CD4-positive, alpha-beta T cell treated with Interleukin-12 subunit alpha and Interleukin-12 subunit beta, for 1 hour (primary cell): ENCODE results near the gene FAM135A.
"Not testable (repeated sequence)": the region's sequence is repeated elsewhere in the genome, so short reads cannot be mapped to it uniquely, and the experiment has no call there.

Source experiments
- DNase-seq: peaks from one replicate; pipeline ENCODE4 v3.0.0-alpha.2; 2020

Gene FAM135A

GRCh38 chr6:70470016-70470415 lies 56.7 kb downstream of the FAM135A start:
- no peak for DNase-seq

- DNase-seq = not testable (repeated sequence)
Measured at GRCh38 chr6:70470510-70470909, 57.2 kb downstream of the FAM135A start.

- DNase-seq = no peak
Measured at GRCh38 chr6:70474751-70475150, 61.4 kb downstream of the FAM135A start.

GRCh38 chr6:70479236-70479635 lies 65.9 kb downstream of the FAM135A start:
- no peak for DNase-seq

- not testable (repeated sequence) for DNase-seq
Measured at GRCh38 chr6:70486638-70487037, 73.3 kb downstream of the FAM135A start.

- no peak for DNase-seq
Measured at GRCh38 chr6:70489364-70489763, 76.1 kb downstream of the FAM135A start.

GRCh38 chr6:70494833-70495232 lies 81.5 kb downstream of the FAM135A start:
- no peak for DNase-seq

GRCh38 chr6:70495790-70496189 lies 82.5 kb downstream of the FAM135A start:
- DNase-seq = not testable (repeated sequence)

GRCh38 chr6:70502484-70502883 lies 89.2 kb downstream of the FAM135A start:
- no peak for DNase-seq

GRCh38 chr6:70503813-70504465 lies 90.6 kb downstream of the FAM135A start:
- no peak for DNase-seq

GRCh38 chr6:70506321-70506720 lies 93.0 kb downstream of the FAM135A start:
- no peak for DNase-seq

GRCh38 chr6:70507161-70507560 lies 93.9 kb downstream of the FAM135A start:
- DNase-seq = no peak

GRCh38 chr6:70508953-70509352 lies 95.6 kb downstream of the FAM135A start:
- DNase-seq = no peak

- DNase-seq = no peak
Measured at GRCh38 chr6:70510600-70510999, 97.3 kb downstream of the FAM135A start.

- no peak for DNase-seq
Measured at GRCh38 chr6:70518723-70519122, 105.4 kb downstream of the FAM135A start.

- peak; percentile 32 for DNase-seq
Measured at GRCh38 chr6:70520575-70520974, 107.3 kb downstream of the FAM135A start.

GRCh38 chr6:70524721-70525286 lies 111.5 kb downstream of the FAM135A start:
- no peak for DNase-seq

GRCh38 chr6:70527071-70527737 lies 113.9 kb downstream of the FAM135A start:
- DNase-seq = no peak

GRCh38 chr6:70530023-70530422 lies 116.7 kb downstream of the FAM135A start:
- DNase-seq = no peak

- DNase-seq = no peak
Measured at GRCh38 chr6:70531133-70531532, 117.8 kb downstream of the FAM135A start.

GRCh38 chr6:70537266-70537665 lies 124.0 kb downstream of the FAM135A start:
- DNase-seq = no peak

- no peak for DNase-seq
Measured at GRCh38 chr6:70538376-70538775, 125.1 kb downstream of the FAM135A start.

- DNase-seq = peak; percentile 27
Measured at GRCh38 chr6:70547313-70547712, 134.0 kb downstream of the FAM135A start.

- no peak for DNase-seq
Measured at GRCh38 chr6:70547905-70548304, 134.6 kb downstream of the FAM135A start.
